Measurements from ENCODE around the gene IDUA.
"Not testable (repeated sequence)": the region's sequence is repeated elsewhere in the genome, so short reads cannot be mapped to it uniquely, and the experiment has no call there.

Gene IDUA

DNA sequence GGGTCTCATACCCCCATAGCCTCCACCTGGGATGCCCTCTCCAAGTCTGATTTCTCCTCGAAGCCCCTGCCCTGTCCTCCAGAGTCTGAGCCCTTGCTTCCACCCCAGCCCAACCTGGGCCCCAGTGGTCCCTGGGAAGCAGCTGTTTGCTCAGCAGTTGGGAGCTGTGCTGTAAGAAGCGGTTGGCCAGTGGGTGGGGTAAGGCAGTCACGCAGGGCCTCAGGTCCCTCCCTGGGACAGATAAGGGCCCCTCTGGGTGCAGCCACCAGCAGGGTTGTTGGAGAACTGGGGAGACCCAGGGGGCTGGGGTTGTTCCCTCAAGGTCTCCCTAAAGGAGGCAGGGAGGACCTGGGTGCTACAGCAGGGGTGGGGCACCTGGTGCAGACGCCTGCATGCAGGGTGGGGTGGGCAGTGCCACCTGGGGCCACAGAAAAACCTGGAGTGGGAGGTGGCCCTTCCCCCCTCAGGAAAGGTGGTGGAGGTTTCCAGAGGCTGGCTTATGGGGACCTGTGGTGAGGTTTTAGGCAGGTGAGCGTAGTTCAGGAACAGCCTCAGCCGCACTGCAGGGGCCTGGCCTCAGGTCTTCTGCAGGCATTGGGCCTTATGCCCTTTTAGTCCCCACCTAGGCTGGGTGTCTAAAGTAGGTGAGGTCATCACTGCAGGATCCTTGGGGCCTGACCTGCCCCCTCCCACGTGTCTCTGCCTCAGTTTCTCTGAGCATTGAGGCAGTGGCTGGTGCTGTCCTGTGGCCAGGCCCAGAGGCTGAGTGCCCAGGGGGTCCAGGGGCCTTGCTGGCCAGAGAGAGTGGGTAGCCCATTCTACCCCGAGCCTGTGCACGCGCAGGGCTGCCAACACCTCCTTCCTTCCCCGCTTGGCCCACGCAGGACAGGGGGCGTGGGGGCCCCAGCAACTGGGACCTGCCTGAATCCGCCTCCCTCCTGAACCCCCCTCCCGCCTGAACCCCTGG is 9.5 kb downstream of the IDUA start:
- Histone ChIP-seq H3K27ac (no peak overlapping the region), H3K4me3 (no peak overlapping the region)

DNA sequence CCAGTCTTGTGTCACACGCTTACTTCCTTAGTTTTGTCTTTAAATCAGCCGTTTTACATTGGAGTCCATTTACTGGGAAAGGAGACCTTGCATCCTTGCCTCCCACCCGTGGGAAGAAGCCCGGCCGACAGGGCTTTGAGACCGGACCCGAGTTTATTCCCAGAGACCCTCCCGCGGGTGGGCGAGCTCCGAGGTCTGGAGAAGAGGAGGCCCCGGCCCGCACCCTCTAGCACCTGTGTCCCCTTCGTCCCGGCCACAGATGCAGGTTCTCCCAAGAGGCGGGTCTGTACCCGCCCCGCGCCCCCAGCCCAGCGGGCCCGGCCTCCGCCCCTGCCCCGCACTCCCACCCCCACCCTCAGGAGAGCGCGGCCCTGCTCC is 10.1 kb downstream of the IDUA start:
- Histone ChIP-seq H3K27ac (no peak overlapping the region), H3K4me3 (peak overlapping the region in 3 of 7 experiments; percentile 8 to 30 (median 12))

DNA sequence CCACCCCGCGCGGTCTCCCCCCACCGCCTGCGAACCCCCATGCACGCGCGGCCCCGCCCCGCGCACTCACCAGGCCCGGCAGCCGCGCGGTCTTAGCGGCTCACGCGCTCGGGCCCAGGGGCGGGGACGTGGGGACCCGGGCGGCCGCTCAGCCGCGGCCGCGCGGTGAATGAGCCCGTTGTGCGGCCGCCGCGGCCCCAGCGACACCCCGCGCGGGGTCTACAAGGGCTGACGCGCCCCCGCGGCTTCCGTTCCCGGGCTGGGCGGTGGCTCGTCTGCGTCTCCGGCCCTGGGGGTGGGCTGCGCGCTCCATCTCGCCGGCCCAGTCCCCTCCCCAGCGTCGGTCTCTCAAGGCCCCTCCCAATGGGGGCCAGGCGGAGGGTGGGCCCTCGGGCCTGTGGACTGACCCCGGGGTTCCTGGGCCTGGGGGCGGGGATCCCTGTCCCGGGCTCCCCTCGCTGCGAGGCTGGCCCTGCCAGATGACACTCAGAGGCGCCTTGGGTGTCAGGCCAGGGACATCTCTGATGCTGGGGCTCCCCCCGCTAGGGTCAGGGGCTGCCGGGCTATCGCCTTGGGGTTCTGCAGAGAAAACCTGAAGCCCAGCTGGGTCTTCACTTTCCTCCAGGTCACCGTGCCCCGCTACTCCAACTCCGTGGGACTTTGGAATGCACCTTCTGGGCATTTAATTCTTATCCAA is 10.7 kb downstream of the IDUA start:
- H3K27ac ChIP-seq, result no peak overlapping the region
- peak overlapping the region in 3 of 7 experiments; percentile 8 to 30 (median 12) for H3K4me3 ChIP-seq

DNA sequence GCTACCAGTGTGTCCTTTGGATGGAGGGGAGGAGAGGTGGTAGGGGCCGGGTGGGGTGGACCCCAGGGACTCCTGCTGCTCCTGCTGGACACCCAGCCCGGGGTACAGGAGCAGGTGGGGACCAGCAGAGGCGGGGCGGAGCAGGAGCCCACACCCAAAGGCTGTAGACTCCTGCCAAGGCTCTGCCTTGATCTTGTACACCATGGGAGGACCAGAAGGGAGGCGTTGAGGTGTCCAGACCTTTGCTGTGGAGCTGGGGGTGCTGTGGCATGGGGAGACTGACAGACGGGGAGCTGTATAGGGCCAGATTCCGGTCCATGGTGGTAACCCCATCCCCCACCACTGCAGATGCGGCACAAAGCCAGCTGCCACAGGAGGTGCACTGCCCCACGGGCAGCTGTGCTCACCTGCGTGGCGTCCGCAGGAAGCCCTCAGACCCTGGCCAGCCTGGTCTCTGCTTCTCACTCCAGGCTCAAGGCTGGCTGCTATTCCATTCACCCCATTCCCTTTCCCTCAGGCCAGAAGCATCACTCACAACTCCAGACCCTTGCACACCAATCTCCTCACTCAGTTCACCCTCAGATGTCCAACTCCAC is 11.3 kb downstream of the IDUA start:
- H3K4me3 ChIP-seq, result no peak overlapping the region
- H3K27ac ChIP-seq, result no peak overlapping the region

DNA sequence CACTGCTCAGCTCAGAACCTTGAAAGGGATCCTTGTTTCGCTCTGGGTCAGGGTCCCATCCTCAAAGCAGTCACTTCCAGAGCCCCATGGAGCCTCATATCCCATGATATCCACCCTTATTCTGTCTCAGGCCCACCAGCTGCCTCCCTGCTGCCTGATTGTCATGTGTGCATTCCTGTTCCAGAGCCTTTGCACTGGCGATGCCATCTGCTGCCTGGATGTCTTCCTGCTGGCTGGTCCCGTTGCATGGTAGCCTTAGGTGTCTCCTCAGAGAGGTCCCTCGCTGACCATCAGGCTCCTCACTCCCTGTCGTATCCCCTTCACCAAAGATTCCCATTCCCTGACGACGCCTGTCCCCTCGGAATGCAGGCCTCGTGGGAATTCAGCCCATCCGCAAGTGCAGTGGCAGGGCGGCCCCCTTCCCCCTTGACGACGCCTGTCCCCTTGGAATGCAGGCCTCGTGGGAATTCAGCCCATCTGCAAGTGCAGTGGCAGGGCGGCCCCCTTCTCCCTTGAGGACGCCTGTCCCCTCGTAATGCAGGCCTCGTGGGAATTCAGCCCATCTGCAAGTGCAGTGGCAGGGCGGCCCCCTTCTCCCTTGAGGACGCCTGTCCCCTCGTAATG is 12.5 kb downstream of the IDUA start:
- not testable (repeated sequence) for H3K27ac ChIP-seq, H3K4me3 ChIP-seq

DNA sequence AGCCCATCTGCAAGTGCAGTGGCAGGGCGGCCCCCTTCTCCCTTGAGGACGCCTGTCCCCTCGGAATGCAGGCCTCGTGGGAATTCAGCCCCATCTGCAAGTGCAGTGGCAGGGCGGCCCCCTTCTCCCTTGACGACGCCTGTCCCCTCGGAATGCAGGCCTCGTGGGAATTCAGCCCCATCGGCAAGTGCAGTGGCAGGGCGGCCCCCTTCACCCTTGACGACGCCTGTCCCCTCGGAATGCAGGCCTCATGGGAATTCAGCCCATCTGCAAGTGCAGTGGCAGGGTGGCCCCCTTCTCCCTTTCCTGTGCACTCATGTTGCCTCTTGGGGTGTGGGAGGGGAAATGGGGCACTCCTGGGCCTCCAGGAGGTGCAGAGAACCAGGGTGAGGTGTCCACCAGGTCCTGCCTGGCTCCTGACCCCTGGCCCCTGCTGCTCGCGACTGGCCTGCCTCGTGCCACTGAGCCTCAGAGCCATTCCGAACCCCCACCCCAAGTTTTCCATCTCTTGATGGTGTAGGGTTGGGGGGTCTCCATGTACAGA is 13.1 kb downstream of the IDUA start:
- no peak overlapping the region for H3K4me3 ChIP-seq
- no peak overlapping the region for H3K27ac ChIP-seq

DNA sequence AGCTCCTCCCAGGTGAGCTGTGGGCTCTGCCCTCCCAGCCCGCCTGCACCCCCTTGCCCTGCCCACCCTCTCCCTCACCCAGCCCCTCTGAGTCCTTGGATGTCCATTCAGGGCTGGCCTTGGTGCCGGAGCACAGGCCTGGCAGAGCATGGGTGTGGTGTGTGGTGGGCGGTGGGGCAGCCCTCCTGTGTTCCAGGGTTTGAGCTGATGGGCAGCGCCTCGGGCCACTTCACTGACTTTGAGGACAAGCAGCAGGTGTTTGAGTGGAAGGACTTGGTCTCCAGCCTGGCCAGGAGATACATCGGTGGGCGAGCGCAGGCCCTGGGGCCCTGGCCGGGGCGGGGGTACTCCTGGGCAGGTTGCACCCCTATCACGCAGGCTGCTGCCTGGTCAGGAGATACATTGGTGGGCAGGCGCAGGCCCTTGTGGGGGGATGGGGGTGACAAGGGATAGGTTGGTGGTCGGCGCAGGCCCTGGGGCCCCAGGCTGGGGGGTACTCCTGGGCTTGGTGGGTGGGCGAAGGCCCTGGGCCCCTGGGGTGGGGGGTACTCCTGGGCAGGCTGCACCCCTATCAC is 13.9 kb downstream of the IDUA start:
- no peak overlapping the region for H3K27ac ChIP-seq

DNA sequence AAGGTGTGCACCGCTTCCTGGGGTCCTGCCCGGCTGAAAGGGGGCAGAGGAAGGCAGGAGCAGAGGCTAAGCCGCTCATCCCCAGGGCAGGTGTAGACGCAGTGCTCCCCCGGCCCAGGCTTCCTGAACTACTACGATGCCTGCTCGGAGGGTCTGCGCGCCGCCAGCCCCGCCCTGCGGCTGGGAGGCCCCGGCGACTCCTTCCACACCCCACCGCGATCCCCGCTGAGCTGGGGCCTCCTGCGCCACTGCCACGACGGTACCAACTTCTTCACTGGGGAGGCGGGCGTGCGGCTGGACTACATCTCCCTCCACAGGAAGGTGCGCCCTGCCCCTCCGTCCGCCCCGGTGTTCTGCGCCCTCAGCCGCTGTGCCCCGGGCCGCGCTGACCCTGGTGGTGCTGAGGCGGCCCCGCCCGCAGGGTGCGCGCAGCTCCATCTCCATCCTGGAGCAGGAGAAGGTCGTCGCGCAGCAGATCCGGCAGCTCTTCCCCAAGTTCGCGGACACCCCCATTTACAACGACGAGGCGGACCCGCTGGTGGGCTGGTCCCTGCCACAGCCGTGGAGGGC is 14.8 kb downstream of the IDUA start:
- H3K27ac ChIP-seq, result no peak overlapping the region
- H3K4me3 ChIP-seq, result no peak overlapping the region

More for the DNA sequence above, 13.9 kb downstream of the IDUA start:
- no peak overlapping the region for H3K4me3 ChIP-seq

DNA sequence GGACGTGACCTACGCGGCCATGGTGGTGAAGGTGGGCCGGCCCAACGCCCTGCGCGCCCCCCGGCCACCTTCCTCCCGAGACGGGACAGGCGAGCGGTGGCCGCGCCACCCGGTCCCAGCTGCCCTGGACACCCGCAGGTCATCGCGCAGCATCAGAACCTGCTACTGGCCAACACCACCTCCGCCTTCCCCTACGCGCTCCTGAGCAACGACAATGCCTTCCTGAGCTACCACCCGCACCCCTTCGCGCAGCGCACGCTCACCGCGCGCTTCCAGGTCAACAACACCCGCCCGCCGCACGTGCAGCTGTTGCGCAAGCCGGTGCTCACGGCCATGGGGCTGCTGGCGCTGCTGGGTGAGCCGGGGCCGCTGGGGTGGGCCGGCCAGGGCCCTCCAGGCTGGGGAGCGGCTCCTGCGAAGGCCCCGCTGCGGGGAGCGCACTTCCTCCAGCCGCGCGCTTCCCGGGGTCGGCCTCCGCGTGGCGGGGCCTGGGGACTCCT is 15.3 kb downstream of the IDUA start:
- Histone ChIP-seq H3K27ac (no peak overlapping the region), H3K4me3 (no peak overlapping the region)

DNA sequence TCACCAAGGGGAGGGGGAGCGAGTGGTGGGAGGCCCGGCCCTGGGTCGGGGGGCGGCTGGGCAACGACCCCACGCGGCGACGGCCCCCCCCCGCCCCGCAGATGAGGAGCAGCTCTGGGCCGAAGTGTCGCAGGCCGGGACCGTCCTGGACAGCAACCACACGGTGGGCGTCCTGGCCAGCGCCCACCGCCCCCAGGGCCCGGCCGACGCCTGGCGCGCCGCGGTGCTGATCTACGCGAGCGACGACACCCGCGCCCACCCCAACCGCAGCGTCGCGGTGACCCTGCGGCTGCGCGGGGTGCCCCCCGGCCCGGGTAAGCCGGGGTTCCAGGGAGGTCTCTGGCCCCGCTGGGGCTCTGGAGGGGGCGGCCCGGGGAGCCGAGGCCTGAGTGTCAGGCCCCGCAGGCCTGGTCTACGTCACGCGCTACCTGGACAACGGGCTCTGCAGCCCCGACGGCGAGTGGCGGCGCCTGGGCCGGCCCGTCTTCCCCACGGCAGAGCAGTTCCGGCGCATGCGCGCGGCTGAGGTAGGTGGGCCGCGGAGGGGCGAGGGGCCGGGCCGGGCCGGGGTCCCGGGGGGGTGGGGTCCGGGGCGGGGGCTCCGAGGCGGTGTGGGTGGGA is 15.9 kb downstream of the IDUA start:
- no peak overlapping the region for H3K4me3 ChIP-seq
- no peak overlapping the region for H3K27ac ChIP-seq

DNA sequence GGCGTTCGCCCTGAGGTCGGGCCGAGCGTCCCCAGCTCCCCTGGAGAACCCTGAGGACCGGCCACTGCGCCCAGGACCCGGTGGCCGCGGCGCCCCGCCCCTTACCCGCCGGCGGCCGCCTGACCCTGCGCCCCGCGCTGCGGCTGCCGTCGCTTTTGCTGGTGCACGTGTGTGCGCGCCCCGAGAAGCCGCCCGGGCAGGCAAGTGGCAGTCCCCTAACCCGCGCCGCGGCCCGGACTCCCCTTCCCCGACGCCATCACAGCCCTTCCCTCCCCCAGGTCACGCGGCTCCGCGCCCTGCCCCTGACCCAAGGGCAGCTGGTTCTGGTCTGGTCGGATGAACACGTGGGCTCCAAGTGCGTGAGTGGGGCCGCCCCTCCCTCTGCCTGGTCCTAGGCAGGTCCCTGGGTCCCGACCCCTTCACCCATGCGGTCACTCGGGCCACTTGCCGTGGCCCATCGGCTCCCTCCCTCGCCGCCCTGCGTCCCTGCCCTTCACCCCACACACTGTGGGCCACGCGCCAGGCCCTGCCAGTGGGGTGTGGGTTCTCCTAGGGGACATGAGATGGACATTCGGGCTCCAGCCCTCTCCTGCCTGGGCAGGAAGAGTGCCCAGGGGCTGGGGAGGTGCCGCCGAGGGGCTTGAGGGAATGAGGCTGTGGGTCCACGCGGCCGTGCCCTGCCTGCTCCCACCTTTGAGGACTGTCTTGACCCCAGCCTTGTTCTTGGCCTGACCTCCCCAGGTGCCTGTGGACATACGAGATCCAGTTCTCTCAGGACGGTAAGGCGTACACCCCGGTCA is 16.6 kb downstream of the IDUA start:
- no peak overlapping the region for H3K27ac ChIP-seq
- H3K4me3 ChIP-seq, result no peak overlapping the region

DNA sequence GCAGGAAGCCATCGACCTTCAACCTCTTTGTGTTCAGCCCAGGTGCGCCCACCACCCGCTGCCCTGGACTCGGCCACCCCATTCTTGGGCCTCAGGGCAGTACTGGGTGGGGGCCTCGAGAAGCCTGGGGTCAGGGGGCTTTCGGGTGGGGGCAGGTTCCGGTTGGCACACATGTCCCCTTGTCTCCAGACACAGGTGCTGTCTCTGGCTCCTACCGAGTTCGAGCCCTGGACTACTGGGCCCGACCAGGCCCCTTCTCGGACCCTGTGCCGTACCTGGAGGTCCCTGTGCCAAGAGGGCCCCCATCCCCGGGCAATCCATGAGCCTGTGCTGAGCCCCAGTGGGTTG is 17.2 kb downstream of the IDUA start:
- no peak overlapping the region for H3K27ac ChIP-seq
- H3K4me3 ChIP-seq, result no peak overlapping the region

DNA sequence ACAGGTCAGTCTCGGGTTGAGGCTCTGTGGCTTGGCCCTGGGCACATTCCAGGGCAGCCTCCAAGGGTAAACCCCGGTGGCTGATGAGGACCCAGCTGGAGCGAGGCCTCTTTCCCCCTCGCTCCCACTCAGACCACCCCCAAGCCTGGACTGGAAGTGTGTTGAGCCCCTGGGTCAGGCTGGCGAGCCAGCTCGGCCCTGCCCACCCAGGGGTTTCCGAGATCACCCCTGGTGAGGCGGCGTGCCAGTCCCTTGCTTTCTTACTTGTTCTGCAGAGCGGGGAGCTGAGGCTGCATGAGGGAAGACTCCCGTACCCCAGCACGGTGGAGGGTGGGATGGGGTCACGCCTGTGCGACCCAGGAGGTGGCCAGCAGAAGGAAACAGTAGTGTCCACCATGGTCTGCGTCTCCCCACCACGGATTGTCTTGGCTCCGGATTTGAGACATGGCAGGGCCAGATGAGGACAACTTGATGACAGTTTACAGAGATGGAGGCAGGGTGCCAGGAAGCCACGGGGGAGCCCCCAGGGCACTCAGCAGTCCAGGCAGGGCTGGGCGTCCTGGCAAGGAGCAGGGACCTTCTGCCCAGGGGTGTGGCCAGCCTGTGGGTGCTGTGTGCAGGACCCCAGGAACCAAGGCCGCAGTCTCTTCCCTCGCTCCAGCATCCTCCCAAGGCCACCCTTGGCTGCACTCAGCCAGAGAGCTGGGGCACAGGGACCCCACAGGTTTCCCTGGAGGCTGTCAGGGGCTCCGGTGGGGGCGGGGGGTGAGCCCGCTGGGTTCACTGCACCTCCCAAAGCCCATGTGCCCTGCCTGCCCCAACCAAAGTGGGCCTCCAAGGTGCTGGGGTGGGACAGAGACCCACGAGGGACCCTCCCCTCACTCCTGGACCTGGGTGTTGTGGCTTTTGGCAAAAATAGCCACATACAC is 18.0 kb downstream of the IDUA start:
- no peak overlapping the region for H3K4me3 ChIP-seq
- H3K27ac ChIP-seq, result no peak overlapping the region

DNA sequence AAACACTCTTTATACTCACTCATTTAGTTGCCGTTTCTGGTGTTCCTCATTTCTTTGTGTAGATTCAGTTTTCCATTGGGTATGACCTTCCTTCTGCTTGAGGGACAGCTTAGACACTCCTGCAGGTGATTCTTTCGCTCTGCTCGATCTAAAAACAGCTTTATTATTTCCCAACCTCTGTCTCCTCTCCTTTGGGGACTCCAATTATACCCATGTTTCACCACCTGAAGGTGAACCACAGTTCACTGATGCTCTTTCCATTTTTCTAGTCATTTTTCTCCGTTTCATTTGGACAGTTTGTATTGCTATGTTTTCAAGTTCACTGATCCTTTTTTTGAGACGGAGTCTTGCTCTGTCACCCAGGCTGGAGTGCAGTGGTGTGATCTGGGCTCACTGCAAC is 20.0 kb downstream of the IDUA start:
- H3K4me3 ChIP-seq, result no peak overlapping the region
- no peak overlapping the region for H3K27ac ChIP-seq

DNA sequence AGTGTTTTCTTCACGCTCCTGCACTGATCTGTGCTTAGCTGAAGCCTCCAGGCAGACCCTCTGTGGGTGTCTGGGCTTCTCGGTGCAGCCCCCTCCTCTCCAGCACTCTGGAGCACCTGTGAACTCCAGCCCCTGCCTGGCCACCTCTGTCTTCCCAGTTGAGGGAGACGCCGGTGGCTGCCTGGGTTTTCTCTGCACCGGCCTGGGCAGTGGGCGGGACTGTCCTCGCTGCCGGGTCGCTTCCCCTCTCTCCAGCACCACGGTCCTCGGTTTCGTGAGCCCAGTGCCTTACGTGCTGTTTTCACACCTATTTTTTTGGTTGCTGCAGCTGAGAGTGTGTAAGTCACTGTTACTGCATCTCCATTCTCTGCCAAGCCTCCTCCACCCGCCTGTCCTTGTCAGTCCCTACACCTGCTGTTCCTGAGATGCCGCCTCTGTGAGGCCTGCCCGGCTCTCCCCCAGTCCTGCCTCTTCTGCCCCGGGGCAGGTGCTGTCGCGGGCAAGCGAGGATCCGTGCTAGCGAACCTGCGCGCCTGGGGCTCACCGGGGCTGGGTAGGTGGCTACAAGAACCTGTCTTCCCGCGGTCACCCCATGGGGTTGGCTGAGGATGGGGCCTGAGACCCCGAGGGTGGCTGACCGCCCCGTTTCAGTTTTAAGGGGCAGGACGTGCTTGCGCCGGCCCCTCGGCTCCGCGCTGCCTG is 22.1 kb downstream of the IDUA start:
- peak overlapping the region in 6 of 21 experiments; percentile 32 to 78 (median 50) for H3K27ac ChIP-seq

More for the DNA sequence above, 22.1 kb downstream of the IDUA start:
- H3K4me3 ChIP-seq, result peak overlapping the region; percentile 42 to 59 (median 52)
